ENCODE data around the gene AGBL4. TPM values are rescaled to one million over a fixed set of nuclear protein-coding genes. Genes with fewer than 3 reads are reported as not detected.

AGBL4 gene
- total and polyA plus RNA-seq, 7 donors: 0.09 to 0.36 (median 0.16) TPM; not detected in 4

- no peak overlapping the region for H3K4me3 ChIP-seq
- DNase-seq: no peak
- intact Hi-C loops (cut with DNase I): no loop called here
- no peaks in the 10 kb centered on the region for H3K27me3 ChIP-seq
- TF ChIP-seq POLR2AphosphoS5 (IDR thresholded peaks at IDR 0.05) (no peak), EP300 (IDR thresholded peaks at IDR 0.05) (no peak), CTCF (IDR thresholded peaks at IDR 0.05) (no peak), POLR2A (IDR thresholded peaks at IDR 0.05) (no peak)
- H3K4me1 ChIP-seq: peaks cover 0 to 11% (median 4%) of the 10 kb centered on the region in 4 donors
- no peak overlapping the region for H3K27ac ChIP-seq
- H3K9me3 ChIP-seq: no peaks in the 10 kb centered on the region
- WGBS, 2 donors: 29 to 69% methylated on average over 12 of the region's 12 CpGs
- no peaks in the 10 kb centered on the region for H3K36me3 ChIP-seq
These were observed 1330.0 kb downstream of the AGBL4 start for GRCh38 chr1:48693674-48694320.

- H3K36me3 ChIP-seq: no peaks in the 10 kb centered on the region
These were observed 1330.6 kb downstream of the AGBL4 start for GRCh38 chr1:48693180-48693579.

GRCh38 chr1:48692235-48692634, 1331.5 kb downstream of the AGBL4 start:
- no peaks in the 10 kb centered on the region for H3K36me3 ChIP-seq
- intact Hi-C loops (cut with DNase I): no loop called here
- DNase-seq: no peak
- H3K9me3 ChIP-seq: no peaks in the 10 kb centered on the region
- H3K27me3 ChIP-seq: no peaks in the 10 kb centered on the region
- no peak overlapping the region for H3K27ac ChIP-seq
- no peak overlapping the region for H3K4me3 ChIP-seq
- WGBS, 2 donors: 83 to 87% methylated on average over 9 of the region's 9 CpGs
- H3K4me1 ChIP-seq: peaks cover 0 to 11% (median 4%) of the 10 kb centered on the region in 4 donors
- TF ChIP-seq EP300 (IDR thresholded peaks at IDR 0.05): no peak

More at GRCh38 chr1:48693180-48693579, 1330.6 kb downstream of the AGBL4 start:
- Histone ChIP-seq H3K27me3 (no peaks in the 10 kb centered on the region), H3K4me3 (no peak overlapping the region), H3K9me3 (no peaks in the 10 kb centered on the region), H3K27ac (no peak overlapping the region), H3K4me1 (peaks cover 0 to 11% (median 4%) of the 10 kb centered on the region in 4 donors)
- TF ChIP-seq POLR2AphosphoS5 (IDR thresholded peaks at IDR 0.05): no peak
- TF ChIP-seq POLR2A (IDR thresholded peaks at IDR 0.05): no peak
- TF ChIP-seq CTCF (IDR thresholded peaks at IDR 0.05): no peak
- TF ChIP-seq EP300 (IDR thresholded peaks at IDR 0.05): no peak
- WGBS, 2 donors: 49 to 73% methylated on average over 11 of the region's 11 CpGs
- DNase-seq: no peak
- intact Hi-C loops (cut with DNase I): no loop called here

GRCh38 chr1:48691429-48692001, 1332.2 kb downstream of the AGBL4 start:
- H3K27ac ChIP-seq: no peak overlapping the region
- TF ChIP-seq POLR2A (IDR thresholded peaks at IDR 0.05) (no peak), POLR2AphosphoS5 (IDR thresholded peaks at IDR 0.05) (no peak), CTCF (IDR thresholded peaks at IDR 0.05) (no peak), EP300 (IDR thresholded peaks at IDR 0.05) (no peak)
- H3K4me1 ChIP-seq: peaks cover 0 to 11% (median 4%) of the 10 kb centered on the region in 4 donors
- WGBS, 2 donors: 77 to 80% methylated on average over 5 of the region's 5 CpGs
- DNase-seq: no peak
- intact Hi-C loops (cut with DNase I): no loop called here
- no peaks in the 10 kb centered on the region for H3K27me3 ChIP-seq
- no peaks in the 10 kb centered on the region for H3K36me3 ChIP-seq
- H3K4me3 ChIP-seq: no peak overlapping the region
- H3K9me3 ChIP-seq: no peaks in the 10 kb centered on the region

- intact Hi-C loops (cut with DNase I): no loop called here
- no peaks in the 10 kb centered on the region for H3K9me3 ChIP-seq
- DNase-seq: no peak
- no peaks in the 10 kb centered on the region for H3K27me3 ChIP-seq
- H3K4me1 ChIP-seq: peaks cover 0 to 11% (median 4%) of the 10 kb centered on the region in 4 donors
- no peaks in the 10 kb centered on the region for H3K36me3 ChIP-seq
- no peak overlapping the region for H3K4me3 ChIP-seq
- TF ChIP-seq POLR2AphosphoS5 (IDR thresholded peaks at IDR 0.05) (no peak), CTCF (IDR thresholded peaks at IDR 0.05) (no peak), EP300 (IDR thresholded peaks at IDR 0.05) (no peak), POLR2A (IDR thresholded peaks at IDR 0.05) (no peak)
- WGBS, 2 donors: 61 to 63% methylated on average over 3 of the region's 3 CpGs
- H3K27ac ChIP-seq: no peak overlapping the region
These were observed 1335.5 kb downstream of the AGBL4 start for GRCh38 chr1:48688102-48688760.
